Peyer's patch (tissue), 4 donors: ENCODE measurements around the gene SRGAP2B. TPM values are rescaled to one million over a fixed set of nuclear protein-coding genes. Genes with fewer than 3 reads are reported as not detected.
"Not testable (repeated sequence)": the region's sequence is repeated elsewhere in the genome, so short reads cannot be mapped to it uniquely, and the experiment has no call there.

Source experiments
- DNase-seq, 3 donors: peaks; one replicate each; pipeline ENCODE4 v3.0.0-alpha.2; 2017 to 2019
- H3K27ac ChIP-seq, 4 donors: fragments of 200-600 bp; sonication (generic); one replicate each; pipeline ENCODE4 v1.5.1; 2016 to 2019
- H3K27me3 ChIP-seq, 2 donors: fragments of 200-600 bp; sonication (generic); one replicate each; pipeline ENCODE4 v1.5.1; 2019
- H3K36me3 ChIP-seq, 3 donors: fragments of 200-600 bp; sonication (generic); one replicate each; pipeline ENCODE4 v1.5.1; 2016 to 2019
- H3K4me1 ChIP-seq, 4 donors: fragments of 200-600 bp; sonication (generic); one replicate each; pipeline ENCODE4 v1.5.1; 2016 to 2019
- H3K4me3 ChIP-seq, 4 donors: fragments of 200-600 bp; sonication (generic); 1 replicate in 3 of 4; 2 replicates in 1 of 4; pipeline ENCODE4 v1.5.1; 2016 to 2019; ENCODE audit warnings: mild to moderate bottlenecking in 1 of 4
- H3K9me3 ChIP-seq, 4 donors: fragments of 200-600 bp; sonication (generic); one replicate each; pipeline ENCODE4 v1.5.1; 2016 to 2019; ENCODE audit warnings: mild to moderate bottlenecking in 1 of 4
- total RNA-seq, 4 donors: library from RNA; depleted of rRNA; stranded (reverse); fragments of >200 nt; gene quantifications; one replicate each; pipeline ENCODE4 v1.1.0, GENCODE V29; 2016

SRGAP2B gene
- total RNA-seq, 4 donors from 2014 or later: 2.5 to 31.4 (median 5.8) TPM

DNA sequence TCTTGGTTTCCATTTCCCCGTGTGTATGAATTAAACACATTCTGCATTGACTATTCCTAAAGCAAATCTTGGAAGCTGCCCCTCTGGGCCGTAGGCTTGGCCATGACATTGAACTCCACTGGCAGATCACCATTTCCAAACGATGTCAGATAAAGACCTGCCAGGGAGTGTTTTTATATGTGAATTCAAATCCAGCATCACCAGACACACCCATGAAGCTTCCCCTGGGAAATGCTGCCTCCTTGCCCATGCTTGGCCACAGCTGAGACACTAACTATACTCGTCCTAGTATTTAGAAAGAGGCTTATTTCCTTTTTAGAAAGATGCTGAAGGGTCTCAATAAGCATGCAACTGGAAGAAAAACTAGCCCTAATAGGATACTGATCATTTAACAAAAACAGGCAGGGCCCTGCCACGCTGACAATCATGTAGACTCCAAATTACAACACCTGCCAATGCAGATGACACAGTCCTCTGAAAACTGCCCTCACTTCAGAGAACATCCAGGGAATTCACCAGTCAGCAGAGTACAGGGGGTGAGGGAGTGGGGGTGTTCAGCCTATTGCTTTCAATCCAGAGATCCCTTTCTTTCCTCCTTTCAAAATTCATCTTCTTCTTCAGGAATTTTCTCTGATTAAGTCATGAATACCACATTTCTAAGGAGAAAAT lies 94.9 kb downstream of the SRGAP2B start:
- H3K27ac ChIP-seq, H3K4me1 ChIP-seq, DNase-seq, H3K27me3 ChIP-seq, H3K4me3 ChIP-seq, H3K9me3 ChIP-seq, H3K36me3 ChIP-seq: not testable (repeated sequence)

DNA sequence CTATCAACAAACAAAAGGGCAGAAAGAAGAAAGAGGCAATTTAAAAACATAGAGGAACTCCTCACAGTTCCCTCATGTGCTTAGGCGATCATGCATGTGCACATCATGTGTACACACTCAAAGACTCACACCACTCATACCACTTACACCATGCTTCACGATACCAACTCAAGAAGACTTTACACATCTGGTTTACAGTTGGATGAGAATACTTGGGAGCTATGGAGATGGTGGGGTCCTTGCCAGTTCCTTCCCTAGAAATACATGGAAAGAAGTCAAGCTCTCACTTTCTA lies 96.2 kb downstream of the SRGAP2B start:
- not testable (repeated sequence) for H3K9me3 ChIP-seq, H3K4me3 ChIP-seq, H3K4me1 ChIP-seq, H3K27ac ChIP-seq, H3K27me3 ChIP-seq, DNase-seq, H3K36me3 ChIP-seq

DNA sequence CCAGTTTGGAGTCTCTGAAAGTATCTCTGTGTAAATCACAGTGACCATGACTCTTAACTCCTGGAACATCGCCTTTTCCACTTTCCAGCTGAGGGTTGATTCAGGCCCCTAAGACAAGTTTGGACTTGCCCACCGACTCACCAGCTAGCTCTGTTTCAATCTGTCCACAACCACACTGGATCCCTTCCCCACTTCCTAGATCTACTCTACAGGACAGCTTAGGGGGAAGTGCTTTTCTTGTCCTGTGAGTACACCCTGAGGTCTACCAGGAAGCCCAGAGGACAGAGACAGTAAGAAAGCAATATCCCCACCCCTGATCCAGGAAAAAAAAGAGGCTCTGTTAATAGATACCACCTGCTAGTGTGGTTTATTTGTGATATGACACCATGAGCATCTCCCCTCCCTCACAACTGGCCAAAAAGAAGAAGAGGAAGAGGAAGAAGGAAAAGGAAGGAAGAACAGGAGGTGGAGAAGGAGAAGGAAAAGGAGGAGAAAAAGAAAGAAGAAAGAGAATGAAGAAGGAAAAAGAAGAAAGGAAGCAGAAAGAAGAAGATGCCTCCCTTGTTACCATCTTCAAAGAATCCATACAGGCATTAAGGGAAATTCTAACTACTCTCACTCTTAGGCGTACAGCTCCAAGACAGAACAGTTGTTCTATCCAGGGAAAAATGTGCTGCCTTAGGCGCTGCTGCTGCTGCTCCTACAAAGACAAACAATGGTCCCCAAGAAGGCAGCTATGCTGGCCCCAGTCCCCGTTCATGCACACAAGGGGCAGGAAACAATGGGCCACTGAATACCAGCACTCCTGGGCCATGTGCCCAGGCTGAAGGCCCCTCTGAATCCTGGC lies 96.8 kb downstream of the SRGAP2B start:
- H3K27ac ChIP-seq, H3K4me1 ChIP-seq, DNase-seq, H3K36me3 ChIP-seq, H3K27me3 ChIP-seq, H3K4me3 ChIP-seq, H3K9me3 ChIP-seq: not testable (repeated sequence)

DNA sequence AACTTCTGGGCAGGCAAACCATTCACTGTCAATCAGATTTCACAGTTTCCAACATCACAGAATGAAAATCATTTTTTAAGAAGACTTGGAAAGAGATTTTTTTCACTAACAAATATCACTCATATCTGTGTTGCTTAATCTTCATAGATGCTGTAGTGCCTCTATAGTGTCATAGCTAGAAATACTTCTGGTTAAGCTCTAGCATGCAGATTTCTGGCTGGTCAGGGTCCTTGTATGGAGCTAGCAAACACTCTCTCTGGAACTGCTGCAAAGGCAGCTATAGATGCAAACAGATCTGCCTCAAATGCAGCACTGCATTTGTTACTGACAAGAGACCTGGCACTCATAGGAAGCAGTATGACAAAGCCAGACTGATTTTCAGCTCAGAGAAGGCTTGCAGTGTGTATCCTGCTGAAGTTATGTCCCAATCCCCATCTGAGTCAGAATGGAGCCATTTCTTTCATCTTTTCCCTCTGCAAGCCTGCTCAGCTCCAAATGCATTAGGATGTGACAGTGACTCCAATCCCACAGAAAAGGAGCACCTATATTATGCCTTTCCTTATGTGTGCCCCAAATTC lies 99.2 kb downstream of the SRGAP2B start:
- H3K4me3 ChIP-seq, H3K27me3 ChIP-seq, DNase-seq, H3K9me3 ChIP-seq, H3K27ac ChIP-seq, H3K36me3 ChIP-seq, H3K4me1 ChIP-seq: not testable (repeated sequence)

DNA sequence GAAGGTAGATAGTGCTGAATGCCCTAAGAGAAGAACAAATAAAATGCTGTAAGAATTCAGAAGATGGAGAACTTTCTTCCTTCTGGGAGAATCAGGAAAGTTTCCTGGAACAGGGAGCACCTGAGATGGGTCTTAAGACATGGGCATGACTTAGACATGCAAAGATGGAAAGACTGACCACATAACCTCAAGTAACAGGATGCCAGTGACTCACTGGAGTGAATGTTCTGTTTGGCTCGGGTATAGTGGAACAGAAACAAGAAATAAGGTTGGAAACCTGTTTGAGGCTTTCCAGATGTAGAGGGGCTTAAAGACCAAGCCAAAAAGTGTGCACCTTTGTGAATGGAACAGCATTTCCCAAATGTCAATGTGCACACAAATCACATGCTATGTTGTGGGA lies 102.2 kb downstream of the SRGAP2B start:
- not testable (repeated sequence) for H3K4me3 ChIP-seq, H3K4me1 ChIP-seq, H3K9me3 ChIP-seq, H3K27me3 ChIP-seq, DNase-seq, H3K36me3 ChIP-seq, H3K27ac ChIP-seq

DNA sequence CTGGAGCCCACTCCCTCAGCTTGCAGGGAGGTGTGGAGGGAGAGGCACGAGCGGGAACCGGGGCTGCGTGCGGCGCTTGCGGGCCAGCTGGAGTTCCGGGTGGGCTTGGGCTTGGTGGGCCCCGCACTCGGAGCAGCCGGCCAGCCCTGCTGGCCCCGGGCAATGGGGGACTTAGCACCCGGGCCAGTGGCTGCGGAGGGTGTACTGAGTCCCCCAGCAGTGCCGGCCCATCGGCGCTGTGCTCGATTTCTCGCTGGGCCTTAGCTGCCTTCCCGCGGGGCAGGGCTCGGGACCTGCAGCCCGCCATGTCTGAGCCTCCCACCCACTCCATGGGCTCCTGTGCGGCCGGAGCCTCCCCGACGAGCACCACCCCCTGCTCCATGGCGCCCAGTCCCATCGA lies 104.5 kb downstream of the SRGAP2B start:
- H3K27me3 ChIP-seq, H3K36me3 ChIP-seq, H3K27ac ChIP-seq, DNase-seq, H3K4me1 ChIP-seq, H3K4me3 ChIP-seq, H3K9me3 ChIP-seq: not testable (repeated sequence)

DNA sequence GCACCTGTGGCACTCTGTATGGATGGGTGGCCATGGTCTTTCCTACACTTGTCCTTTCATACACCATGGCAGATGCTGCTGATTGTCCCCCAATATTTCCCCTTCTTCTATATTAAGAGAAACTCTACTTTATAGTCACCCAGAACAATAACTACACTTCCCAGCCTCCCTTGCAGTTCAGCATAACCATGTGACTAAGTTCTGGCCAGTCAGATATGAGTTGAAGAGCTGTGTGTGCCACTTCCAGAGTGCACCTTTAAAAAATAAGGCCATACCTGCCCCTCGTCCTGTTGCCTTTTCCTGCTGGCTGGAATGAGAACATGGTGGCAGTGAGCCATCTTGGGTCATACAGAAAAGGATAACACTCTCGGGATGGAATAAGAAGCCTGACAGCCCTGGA lies 108.0 kb downstream of the SRGAP2B start:
- H3K27ac ChIP-seq, H3K36me3 ChIP-seq, H3K4me1 ChIP-seq, H3K4me3 ChIP-seq, H3K27me3 ChIP-seq, H3K9me3 ChIP-seq, DNase-seq: not testable (repeated sequence)

DNA sequence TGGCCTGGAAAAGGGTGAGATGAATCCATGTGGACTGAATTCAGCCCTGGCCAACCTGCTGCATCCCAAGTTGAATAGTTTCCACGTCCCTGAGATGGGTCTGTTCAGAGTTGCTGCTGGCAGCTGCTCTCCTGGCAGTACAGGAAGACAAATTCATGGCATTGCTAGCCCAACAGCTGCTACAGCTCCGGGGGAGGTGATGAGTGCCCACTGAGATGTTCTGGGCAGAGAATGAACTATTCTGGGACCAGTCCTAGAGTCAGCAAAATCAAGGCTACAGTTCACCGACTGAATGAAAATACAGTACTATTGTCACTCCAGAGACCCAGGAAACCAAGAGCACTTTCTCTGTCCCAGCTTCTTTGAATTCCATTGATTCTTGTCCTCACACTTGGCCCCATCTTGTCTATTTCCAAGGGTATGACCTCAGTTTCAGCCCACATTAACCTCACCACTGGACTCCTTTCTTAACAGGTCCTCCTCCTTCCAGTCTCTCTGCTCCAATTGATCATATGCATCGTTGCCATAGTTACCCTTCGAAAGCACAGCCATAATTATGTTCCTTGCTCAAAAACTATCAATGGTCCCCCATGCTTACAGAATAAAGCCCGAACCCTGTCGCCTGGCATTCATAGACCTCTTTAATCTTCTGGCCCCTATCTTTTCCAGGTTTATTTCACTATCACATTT lies 108.8 kb downstream of the SRGAP2B start:
- not testable (repeated sequence) for H3K27ac ChIP-seq, H3K36me3 ChIP-seq, H3K4me1 ChIP-seq

DNA sequence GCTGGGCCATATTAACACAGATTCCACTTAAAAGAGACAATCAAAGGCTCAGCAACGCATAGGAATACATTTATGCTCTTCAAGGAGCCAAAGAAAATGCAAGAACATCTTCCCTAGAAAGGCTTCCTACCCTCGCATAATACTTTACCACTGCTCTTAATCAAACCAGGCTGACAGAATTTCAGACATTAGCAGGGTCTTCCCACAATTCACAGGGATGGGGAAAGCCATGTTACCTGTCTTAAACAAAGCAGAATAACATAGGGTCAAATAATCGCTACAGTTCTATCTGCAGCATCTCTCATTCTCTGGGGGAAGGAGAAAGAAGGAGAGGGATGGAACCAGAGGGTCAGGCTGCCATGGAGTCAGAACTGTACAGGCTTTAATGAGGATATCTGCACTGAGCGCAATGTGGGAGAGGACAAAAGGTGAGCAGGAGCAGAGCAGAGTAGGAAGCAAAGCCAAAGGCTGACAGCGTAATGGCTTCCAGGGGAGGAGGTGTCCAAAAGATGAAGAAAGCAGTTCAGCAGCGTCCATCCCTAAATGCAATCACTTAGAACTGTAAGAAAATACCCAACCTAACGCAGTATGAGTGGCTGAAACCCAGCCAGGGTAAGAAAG lies 109.5 kb downstream of the SRGAP2B start:
- H3K4me1 ChIP-seq, H3K36me3 ChIP-seq, H3K27me3 ChIP-seq, H3K9me3 ChIP-seq, DNase-seq, H3K4me3 ChIP-seq, H3K27ac ChIP-seq: not testable (repeated sequence)

More for the DNA sequence above, 108.8 kb downstream of the SRGAP2B start:
- not testable (repeated sequence) for DNase-seq, H3K9me3 ChIP-seq, H3K27me3 ChIP-seq, H3K4me3 ChIP-seq

DNA sequence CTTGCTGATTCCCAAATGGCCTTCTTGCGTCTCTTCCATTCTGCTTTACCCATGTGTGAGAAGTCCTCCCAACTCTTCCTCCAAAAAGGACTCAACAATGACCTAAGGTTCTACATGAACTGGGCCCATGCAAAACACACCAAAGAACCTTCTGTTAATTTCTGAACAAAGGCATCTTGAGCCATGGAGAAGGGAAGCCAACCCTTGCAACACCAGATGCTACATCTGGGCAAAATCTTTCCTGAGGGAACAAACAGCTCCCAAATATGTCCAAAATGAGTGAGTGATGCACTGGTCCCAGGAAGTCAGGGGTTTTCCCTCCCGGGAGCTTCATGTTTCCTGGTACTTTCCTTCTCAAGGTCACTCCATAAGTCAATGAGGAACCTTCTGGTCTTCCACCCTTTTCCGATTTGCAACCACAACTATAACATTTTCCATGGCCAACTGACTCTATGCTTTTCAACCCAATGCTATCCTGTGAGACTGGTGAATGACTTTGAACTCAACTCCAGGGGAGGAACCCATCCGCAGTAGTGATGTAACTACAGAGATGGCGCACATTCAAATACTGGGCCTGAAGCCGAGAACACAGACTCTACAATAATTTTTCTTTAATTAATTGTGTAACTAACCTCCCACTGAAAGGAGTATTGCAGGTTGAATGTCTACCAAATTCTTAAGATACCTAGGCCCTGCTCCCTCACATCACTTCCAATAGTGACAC lies 112.2 kb downstream of the SRGAP2B start:
- not testable (repeated sequence) for H3K4me3 ChIP-seq, H3K27me3 ChIP-seq, DNase-seq, H3K4me1 ChIP-seq, H3K9me3 ChIP-seq, H3K36me3 ChIP-seq, H3K27ac ChIP-seq

DNA sequence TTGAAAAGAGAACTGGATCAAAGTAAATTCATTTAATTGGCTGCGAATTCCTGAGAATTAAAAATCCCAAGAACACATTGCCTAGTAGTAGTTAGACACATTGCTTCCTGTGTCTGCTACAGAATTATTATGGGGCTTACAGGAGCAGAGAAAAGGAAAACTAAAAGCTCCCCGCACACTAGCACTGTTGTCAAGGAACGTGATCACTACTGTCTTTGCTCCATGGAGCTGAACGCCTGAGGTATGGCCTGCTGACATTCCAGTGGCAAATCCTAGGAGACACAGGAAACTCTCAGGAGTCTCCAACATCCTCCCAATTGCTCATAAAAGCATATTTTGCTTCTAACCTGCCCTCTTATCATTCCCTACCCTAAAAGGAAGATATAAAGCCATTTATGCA lies 114.0 kb downstream of the SRGAP2B start:
- H3K27ac ChIP-seq, H3K4me3 ChIP-seq, H3K4me1 ChIP-seq, H3K36me3 ChIP-seq, H3K27me3 ChIP-seq, DNase-seq, H3K9me3 ChIP-seq: not testable (repeated sequence)

DNA sequence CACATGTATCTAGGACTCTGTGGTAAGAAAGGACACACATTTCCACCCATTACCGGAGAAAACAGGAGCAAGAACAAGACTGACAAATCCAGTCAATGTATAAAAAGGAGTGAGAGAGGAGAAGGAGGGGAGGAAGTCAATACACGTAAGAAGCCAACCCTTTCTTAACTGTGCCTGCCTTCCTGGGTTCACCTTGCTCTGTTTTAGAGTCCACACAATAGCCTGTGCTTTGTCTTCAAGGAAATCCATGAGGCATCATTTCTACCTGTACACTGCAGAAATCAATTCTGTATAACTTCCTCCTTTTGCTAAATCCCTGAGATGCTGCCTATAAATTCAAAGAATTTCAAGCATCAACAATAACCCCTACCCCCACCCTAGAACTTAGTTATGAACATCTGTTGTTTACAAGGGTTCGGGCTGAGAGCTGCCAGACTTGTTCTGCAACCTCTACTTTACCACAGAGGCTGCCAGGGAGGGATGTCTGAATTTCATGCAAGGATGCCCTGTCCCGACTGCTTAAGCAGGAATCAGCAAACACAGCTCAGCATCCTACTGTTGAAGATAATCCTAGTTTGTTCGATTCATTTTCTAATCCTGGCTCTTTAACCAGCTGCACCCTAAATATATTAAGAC lies 115.0 kb downstream of the SRGAP2B start:
- DNase-seq, H3K9me3 ChIP-seq, H3K4me3 ChIP-seq, H3K36me3 ChIP-seq, H3K4me1 ChIP-seq, H3K27me3 ChIP-seq, H3K27ac ChIP-seq: not testable (repeated sequence)

DNA sequence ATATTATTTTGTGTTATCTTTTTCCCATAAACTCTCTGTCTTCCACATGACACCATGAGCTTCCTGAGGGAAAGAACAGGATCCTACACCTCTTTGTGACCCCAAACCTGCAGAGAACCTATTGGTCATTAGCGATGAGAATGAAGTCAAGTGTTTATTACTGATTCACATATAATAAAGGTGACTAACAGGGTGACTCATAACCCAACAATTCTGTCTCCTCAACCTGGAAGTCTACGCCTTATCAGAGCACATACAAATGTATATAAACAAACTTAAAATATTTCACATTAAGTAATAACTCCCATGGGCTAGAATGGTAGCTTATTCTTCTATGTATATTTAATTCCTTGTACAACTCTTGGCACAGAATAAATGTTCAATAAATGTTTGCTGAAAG lies 117.3 kb downstream of the SRGAP2B start:
- H3K4me1 ChIP-seq, H3K4me3 ChIP-seq, H3K27me3 ChIP-seq, H3K9me3 ChIP-seq, DNase-seq, H3K27ac ChIP-seq, H3K36me3 ChIP-seq: not testable (repeated sequence)

DNA sequence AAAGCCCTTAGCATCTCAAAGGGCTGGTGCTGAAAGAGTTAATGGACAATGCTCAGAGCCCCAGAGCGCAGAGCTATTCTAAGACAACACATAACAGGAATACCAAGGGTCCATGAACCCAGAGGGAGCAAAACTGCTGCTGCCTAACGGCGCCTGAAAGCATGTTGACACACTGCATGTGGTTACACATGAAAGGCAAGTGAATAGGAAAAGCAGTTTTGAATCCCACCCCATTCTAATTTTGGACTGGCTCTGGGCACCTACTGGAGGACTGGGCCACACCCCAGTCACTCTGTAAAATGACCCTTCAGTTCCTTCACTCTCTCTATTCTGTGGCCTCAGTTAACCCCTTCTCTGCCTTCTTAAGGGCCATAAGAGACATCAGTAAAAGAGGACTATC lies 123.2 kb downstream of the SRGAP2B start:
- not testable (repeated sequence) for H3K27ac ChIP-seq, H3K4me1 ChIP-seq, H3K9me3 ChIP-seq, H3K27me3 ChIP-seq, H3K4me3 ChIP-seq, H3K36me3 ChIP-seq, DNase-seq
